Epidermal melanocyte (primary cell): ENCODE results near the gene SHMT2.
"Not testable (repeated sequence)": the region's sequence is repeated elsewhere in the genome, so short reads cannot be mapped to it uniquely, and the experiment has no call there.

Experiments
- DNase-seq: peaks from one replicate; pipeline ENCODE4 v3.0.0; 2011; ENCODE audit warnings: low spot score; ENCODE audit not compliant: insufficient read length

The SHMT2 gene

GRCh38 chr12:57261428-57261865 is 31.9 kb downstream of the SHMT2 start:
- no peak for DNase-seq

DNA sequence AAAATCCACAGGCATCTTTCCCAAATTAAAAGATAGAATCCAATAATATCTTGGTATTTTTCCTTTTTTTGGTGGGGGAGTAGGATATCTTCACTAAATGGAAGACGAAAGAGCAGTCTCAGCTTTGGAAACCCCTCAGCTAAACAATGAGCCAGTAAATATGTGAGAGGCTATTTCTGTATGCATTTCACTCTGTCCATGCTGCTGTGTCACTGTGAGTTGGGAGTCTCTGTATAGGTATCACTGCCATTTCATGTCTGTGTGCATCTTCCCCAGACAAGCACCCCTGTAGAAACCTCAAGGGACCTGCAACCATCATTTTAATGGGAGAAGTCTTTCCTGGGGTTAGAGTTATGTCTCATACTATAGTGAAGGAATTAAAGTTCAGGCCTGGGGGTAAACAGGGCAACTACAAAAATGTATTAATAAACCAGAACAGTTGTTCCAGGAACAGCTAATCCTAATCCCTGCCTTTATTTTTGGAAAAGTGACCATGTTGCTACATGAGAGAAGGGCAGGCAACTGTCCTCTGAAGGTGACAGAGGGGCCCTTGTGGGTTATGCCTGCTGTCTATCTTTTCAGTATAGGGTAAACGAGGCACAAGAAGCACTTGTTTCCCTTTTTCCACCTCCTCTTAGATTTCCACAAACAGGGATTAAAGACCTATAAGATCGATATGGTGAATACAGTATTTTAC is 32.8 kb downstream of the SHMT2 start:
- DNase-seq: no peak

DNA sequence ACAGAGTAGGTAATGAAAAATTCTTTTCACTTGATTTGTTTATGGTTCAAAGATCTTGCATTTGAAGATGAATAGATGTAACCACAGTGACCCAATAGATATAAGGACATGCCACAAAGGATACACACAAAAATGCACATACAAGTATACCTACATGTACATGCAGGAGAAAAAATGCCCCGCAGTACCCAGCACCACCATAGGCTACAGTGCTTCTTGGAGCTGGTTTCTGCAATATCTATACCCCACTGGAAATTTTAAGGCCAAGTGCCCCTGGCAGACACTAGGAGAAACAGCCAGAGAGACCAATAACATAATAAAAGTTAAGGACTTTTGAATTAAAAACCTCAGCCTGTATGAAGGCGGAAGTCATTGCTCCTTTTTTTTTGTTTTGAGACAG is 33.6 kb downstream of the SHMT2 start:
- DNase-seq: no peak

- no peak for DNase-seq
These were observed 37.2 kb downstream of the SHMT2 start for GRCh38 chr12:57266681-57267080.

DNA sequence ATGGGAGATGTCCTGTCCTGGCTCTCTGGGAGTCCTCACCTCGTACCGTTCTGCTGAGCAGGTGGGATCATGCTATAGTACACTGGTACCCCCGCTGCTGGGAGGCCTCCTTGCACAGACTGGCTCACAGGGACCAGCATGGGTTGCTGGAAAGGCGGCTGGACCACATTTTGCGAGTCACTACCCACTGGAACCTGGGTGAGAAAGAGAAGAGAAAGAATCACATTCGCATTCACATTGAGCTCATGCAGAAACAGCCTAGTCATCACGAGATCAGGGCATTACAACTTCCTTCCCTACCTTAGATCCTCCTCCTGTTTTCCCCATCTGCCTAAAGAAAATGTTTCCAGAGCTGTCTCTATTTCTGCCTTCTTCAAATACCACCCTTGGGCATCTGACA is 38.8 kb downstream of the SHMT2 start:
- DNase-seq: no peak

GRCh38 chr12:57270966-57271470 is 41.5 kb downstream of the SHMT2 start:
- DNase-seq: no peak

DNA sequence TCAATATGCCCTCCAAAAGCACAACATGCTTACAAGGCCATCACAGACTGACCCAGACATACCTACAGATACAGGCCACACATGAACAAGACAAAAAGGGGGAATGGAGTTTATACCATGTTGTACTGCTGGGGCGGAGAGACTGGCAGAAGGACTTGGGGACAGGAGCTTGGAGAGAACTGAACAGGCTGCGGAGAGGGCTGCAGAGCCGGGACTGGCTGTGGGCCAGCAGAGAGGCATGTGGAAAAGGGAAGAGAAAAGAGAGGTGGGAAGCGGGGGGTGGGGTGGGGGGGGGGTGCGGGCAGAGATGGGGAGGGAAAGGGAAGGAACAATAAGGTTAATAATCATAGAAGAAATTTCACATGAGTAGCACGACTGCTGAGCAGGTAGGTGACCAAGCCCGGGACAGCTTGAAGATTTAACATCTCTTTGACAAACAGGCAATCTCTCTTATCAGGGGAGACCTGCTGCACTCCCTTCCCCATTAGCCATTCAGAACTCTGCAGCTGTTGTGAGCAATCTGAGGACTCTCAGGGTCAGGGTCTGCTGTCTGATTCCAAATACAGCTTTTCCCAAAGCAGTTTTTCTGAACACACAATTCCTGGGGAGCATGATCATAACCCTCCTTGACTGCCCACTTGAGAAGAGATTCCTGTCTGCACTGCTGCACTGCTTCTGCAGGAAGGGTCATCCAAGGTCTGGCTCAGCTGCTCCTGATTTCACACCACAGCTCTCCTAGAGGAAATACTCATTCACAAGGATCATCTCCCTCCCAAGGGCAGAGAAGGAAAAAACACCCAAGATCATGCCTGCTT is 43.0 kb downstream of the SHMT2 start:
- DNase-seq: no peak

DNA sequence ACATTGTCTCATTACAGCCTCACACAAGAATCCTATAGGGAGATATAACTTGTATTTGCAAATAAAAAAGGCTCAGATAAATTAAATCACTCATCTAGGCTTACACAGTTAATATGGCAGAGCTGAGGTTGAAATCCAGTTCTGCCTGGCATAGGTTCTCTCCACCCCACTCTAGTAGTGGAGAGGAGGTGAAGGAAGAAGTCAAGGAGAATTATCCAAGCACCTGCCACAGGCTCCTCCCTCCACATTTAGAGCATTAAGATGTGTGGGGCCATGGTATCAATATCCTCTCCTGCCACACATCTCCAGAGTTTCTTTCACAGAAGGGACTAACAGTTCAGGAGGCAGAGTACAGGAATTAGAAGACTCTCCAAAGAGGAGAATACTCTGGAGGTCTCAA is 44.0 kb downstream of the SHMT2 start:
- DNase-seq: no peak

GRCh38 chr12:57276233-57276632 is 46.7 kb downstream of the SHMT2 start:
- DNase-seq: not testable (repeated sequence)

- no peak for DNase-seq
These were observed 47.5 kb downstream of the SHMT2 start for GRCh38 chr12:57276935-57277563.

DNA sequence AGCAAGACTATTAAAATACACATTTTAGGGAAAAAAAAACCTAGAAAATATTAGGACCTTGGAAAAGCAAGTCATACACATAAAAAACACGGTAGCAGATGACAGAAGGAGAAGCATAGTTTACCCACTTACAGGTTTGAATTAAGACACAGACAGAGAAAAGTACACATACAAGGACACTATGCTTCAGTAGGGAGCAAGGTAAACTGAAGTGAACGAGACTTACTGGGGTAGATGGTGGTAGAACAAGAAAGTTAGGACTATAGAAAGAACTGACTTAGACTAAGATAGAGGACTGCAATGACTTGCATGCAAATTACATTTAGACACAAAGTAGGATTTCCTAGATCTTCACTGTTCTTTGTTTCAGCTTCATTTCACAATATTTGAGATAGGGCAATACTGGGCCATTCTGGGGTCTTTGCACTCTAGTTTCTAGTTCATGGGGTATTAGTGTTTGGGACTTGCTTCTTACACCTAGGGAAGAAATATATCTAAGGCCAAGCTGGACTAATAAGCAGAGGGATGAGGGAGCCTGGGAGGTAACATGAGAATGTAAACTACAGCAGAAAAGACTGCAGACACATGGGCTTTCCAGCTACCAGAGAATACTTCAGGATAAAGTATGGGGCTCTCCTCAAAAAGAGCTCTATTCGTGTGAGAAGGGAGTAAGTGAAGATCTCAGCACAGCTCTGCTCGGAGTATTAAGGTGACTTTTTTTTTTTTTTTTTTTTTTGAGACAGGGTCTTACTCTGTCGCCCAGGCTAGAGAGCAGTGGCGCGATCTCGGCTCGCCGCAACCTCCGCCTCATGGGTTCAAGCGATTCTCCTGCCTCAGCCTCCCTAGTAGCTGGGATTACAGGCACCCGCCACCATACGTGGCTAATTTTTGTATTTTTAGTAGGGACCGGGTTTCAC is 49.2 kb downstream of the SHMT2 start:
- DNase-seq: no peak

DNA sequence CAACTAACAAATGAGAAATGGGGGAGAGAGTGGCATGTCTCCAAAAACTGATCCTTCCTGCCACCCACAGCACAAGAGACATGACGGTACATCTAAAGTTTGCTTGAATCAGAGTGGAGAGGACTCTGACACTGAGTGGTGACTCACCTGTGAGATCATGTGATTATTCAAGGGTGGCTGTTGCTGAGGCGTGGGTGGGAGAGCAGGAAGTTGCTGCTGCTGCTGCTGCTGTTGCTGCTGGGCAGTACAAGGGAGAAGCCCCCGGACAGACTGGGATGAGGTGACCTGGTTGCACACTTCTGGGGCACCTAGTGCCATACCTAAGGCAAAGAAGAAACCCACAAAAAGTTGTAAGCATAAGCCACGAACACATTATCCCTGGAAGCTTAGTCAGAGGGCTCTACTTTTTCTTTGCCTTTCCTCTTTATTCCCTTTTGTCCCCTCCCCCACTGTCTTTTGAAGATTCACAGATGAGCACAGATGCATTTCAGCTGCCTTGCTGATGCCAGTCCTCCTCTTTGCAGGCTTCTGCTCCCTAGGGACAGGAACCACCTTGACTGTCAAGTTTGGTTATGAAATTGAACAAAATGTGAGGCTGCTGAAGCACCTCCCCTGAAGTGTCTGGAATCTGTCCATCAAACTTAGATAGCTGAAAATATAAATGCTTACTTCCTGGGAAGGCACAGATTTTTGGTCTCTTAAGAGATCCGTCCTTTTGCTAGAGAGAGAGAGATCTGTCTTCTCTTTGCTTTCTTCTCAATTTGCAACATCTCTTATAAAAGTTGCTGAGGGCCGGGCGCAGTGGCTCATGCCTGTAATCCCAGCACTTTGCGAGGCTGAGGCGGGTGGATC is 50.9 kb downstream of the SHMT2 start:
- no peak for DNase-seq

DNA sequence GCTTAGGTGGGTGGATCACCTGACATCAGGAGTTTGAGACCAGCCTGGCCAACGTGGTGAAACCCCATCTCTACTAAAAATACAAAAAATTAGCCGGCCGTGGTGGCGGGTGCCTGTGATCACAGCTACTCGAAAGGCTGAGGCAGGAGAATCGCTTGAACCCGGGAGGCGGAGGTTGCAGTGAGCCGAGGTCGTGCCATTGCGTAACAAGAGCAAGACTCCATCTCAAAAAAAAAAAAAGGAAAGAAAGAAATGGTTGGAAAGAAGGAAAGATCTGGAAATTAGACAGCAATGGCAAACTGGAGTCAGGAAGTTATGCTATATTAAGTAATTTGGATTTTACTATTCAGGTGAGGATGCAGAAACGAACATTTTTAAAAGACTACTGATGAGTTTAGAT is 52.6 kb downstream of the SHMT2 start:
- DNase-seq: not testable (repeated sequence)
